ENCODE results near the gene CD59.
"Not testable (repeated sequence)": the region's sequence is repeated elsewhere in the genome, so short reads cannot be mapped to it uniquely, and the experiment has no call there.

The CD59 gene

GRCh38 chr11:33665350-33666106 lies 70.7 kb downstream of the CD59 start:
- DNase-seq (ENCODE audit: low spot score) = no peak

- no peak for DNase-seq (ENCODE audit: low spot score)
Observed at GRCh38 chr11:33664827-33665226, 71.4 kb downstream of the CD59 start.

- no peak for DNase-seq (ENCODE audit: low spot score)
Observed at GRCh38 chr11:33664166-33664565, 72.1 kb downstream of the CD59 start.

GRCh38 chr11:33663121-33663520 lies 73.1 kb downstream of the CD59 start:
- no peak for DNase-seq (ENCODE audit: low spot score)

- DNase-seq (ENCODE audit: low spot score) = not testable (repeated sequence)
Observed at GRCh38 chr11:33661526-33661925, 74.7 kb downstream of the CD59 start.

GRCh38 chr11:33660962-33661361 lies 75.3 kb downstream of the CD59 start:
- DNase-seq (ENCODE audit: low spot score) = no peak

GRCh38 chr11:33659370-33660139 lies 76.7 kb downstream of the CD59 start:
- DNase-seq (ENCODE audit: low spot score) = no peak

- no peak for DNase-seq (ENCODE audit: low spot score)
Observed at GRCh38 chr11:33658195-33658900, 77.9 kb downstream of the CD59 start.

- no peak for DNase-seq (ENCODE audit: low spot score)
Observed at GRCh38 chr11:33657757-33658156, 78.5 kb downstream of the CD59 start.

- no peak for DNase-seq (ENCODE audit: low spot score)
Observed at GRCh38 chr11:33656768-33657167, 79.5 kb downstream of the CD59 start.

- no peak for DNase-seq (ENCODE audit: low spot score)
Observed at GRCh38 chr11:33655842-33656600, 80.2 kb downstream of the CD59 start.

- no peak for DNase-seq (ENCODE audit: low spot score)
Observed at GRCh38 chr11:33654594-33654993, 81.6 kb downstream of the CD59 start.
